Mucosa of descending colon (tissue), 3 donors: ENCODE results near the gene RNF38. TPM values are rescaled to one million over a fixed set of nuclear protein-coding genes. Genes with fewer than 3 reads are reported as not detected.
"Not testable (repeated sequence)": the region's sequence is repeated elsewhere in the genome, so short reads cannot be mapped to it uniquely, and the experiment has no call there.

Experiments
- ATAC-seq: fragments of 200-7000 bp; cut with Tn5 transposase; one replicate; pipeline ENCODE4 v1.9.1; 2020; ENCODE audit warnings: mild to moderate bottlenecking, moderate library complexity
- DNase-seq, 3 donors: peaks; one replicate each; pipeline ENCODE4 v3.0.0-alpha.2; 2020
- H3K36me3 ChIP-seq: fragments of 200-600 bp; one replicate; pipeline ENCODE4 v1.8.0; 2021; ENCODE audit warnings: low read depth, mild to moderate bottlenecking
- H3K4me1 ChIP-seq: fragments of 200-600 bp; one replicate; pipeline ENCODE4 v1.8.0; 2021; ENCODE audit warnings: low read depth, mild to moderate bottlenecking
- H3K4me3 ChIP-seq: fragments of 200-600 bp; one replicate; pipeline ENCODE4 v1.8.0; 2021; ENCODE audit warnings: mild to moderate bottlenecking
- H3K9me3 ChIP-seq: fragments of 200-600 bp; one replicate; pipeline ENCODE4 v1.8.0; 2021; ENCODE audit warnings: mild to moderate bottlenecking
- CTCF ChIP-seq: fragments of 200-600 bp; IDR thresholded peaks from one replicate; pipeline ENCODE4 v1.8.0; 2022; ENCODE audit warnings: antibody characterized with exemption, mild to moderate bottlenecking
- intact Hi-C, 2 donors: fragments of 100-400 bp; cut with DNase I in 1 of 2; cut with micrococcal nuclease in 1 of 2; formaldehyde crosslinking; loops; one replicate each; pipeline versions ENCODE4 v1.11.0 to v1.11.1; 2022; cut with DNase I, micrococcal nuclease
- total RNA-seq, 3 donors: library from RNA; stranded (reverse); fragmentation: NEBNext Ultra II Directional in 2 of 3; extraction: Animal tissue kit (Norgen Biotek cat#: 25700) in 2 of 3; gene quantifications; one replicate each; pipeline versions ENCODE4 v1.2.1 to v1.2.4, GENCODE V29; 2021 to 2023
- donor health status: DM: no; HTN: no; CAD: no; lungs with moderate emphysema.
- donor health status: DM: no; HTN: no; CAD: no.
- donor health status: DM: no; HTN: yes; CAD: no.

The RNF38 gene
- total RNA-seq, 3 donors from 2014 or later = 31.8 to 69.7 (median 43.1) TPM

GRCh38 chr9:36416890-36417289, 16.8 kb upstream of the RNF38 start:
- Histone ChIP-seq H3K4me1 (peaks cover 16% of the 10 kb centered on the region), H3K4me3 (no peak overlapping the region), H3K36me3 (no peaks in the 10 kb centered on the region), H3K9me3 (no peaks in the 10 kb centered on the region)
- no peak for DNase-seq
- ATAC-seq = no peak
- intact Hi-C loops = no loop called here
- no peak for TF ChIP-seq CTCF

- intact Hi-C loops = no loop called here
- Histone ChIP-seq H3K4me3 (no peak overlapping the region), H3K4me1 (peaks cover 16% of the 10 kb centered on the region), H3K9me3 (no peaks in the 10 kb centered on the region), H3K36me3 (no peaks in the 10 kb centered on the region)
- ATAC-seq (no peak), DNase-seq (no peak)
- TF ChIP-seq CTCF = no peak
Measured at GRCh38 chr9:36415822-36416525, 15.9 kb upstream of the RNF38 start.

- H3K9me3 ChIP-seq, ATAC-seq, intact Hi-C loops, H3K4me1 ChIP-seq, DNase-seq, H3K36me3 ChIP-seq, H3K4me3 ChIP-seq: not testable (repeated sequence)
Measured at GRCh38 chr9:36411410-36411809, 11.3 kb upstream of the RNF38 start.

GRCh38 chr9:36409076-36409475, 9.0 kb upstream of the RNF38 start:
- H3K4me3 ChIP-seq, DNase-seq, H3K36me3 ChIP-seq, ATAC-seq, H3K9me3 ChIP-seq, H3K4me1 ChIP-seq: not testable (repeated sequence)
- intact Hi-C loops = loop anchor here in 1 of 2 donors (5.0 kb wide), 1 partner anchor 148 kb away; no protein-coding TSS in a partner anchor

GRCh38 chr9:36407122-36407723, 7.2 kb upstream of the RNF38 start:
- intact Hi-C loops = loop anchor here (2.0 to 5.0 kb wide), 2 partner anchors 148 to 150 kb away; no protein-coding TSS in a partner anchor
- H3K4me1 ChIP-seq = peaks cover under 1% of the 10 kb centered on the region
- no peak overlapping the region for H3K4me3 ChIP-seq
- no peaks in the 10 kb centered on the region for H3K36me3 ChIP-seq
- H3K9me3 ChIP-seq = no peaks in the 10 kb centered on the region
- DNase-seq (peak in 2 of 3 donors; percentile 55 to 78), ATAC-seq (peak; percentile 99)
- TF ChIP-seq CTCF = peak; percentile 81

- no peak for DNase-seq
- ATAC-seq = no peak
- H3K36me3 ChIP-seq = no peaks in the 10 kb centered on the region
- H3K4me3 ChIP-seq = no peak overlapping the region
- TF ChIP-seq CTCF = no peak
- intact Hi-C loops = no loop called here
- H3K4me1 ChIP-seq = peaks cover 23% of the 10 kb centered on the region
- H3K9me3 ChIP-seq = no peaks in the 10 kb centered on the region
Measured at GRCh38 chr9:36402536-36402935, 2.5 kb upstream of the RNF38 start.
